Measurements from ENCODE around the gene BORCS8.
"Not testable (repeated sequence)": the region's sequence is repeated elsewhere in the genome, so short reads cannot be mapped to it uniquely, and the experiment has no call there.

The BORCS8 gene

GRCh38 chr19:19148504-19148903, 43.4 kb downstream of the BORCS8 start:
- DNase-seq (ENCODE audit: low spot score), result not testable (repeated sequence)

- no peak for DNase-seq (ENCODE audit: low spot score)
Observed at GRCh38 chr19:19147344-19147743, 44.6 kb downstream of the BORCS8 start.

- no peak for DNase-seq (ENCODE audit: low spot score)
Observed at GRCh38 chr19:19146865-19147264, 45.1 kb downstream of the BORCS8 start.

GRCh38 chr19:19145684-19146608, 46.0 kb downstream of the BORCS8 start:
- peak; percentile 51 for DNase-seq (ENCODE audit: low spot score)

GRCh38 chr19:19145281-19145680, 46.7 kb downstream of the BORCS8 start:
- no peak for DNase-seq (ENCODE audit: low spot score)

- DNase-seq (ENCODE audit: low spot score), result no peak
Observed at GRCh38 chr19:19142347-19142746, 49.6 kb downstream of the BORCS8 start.

DNA sequence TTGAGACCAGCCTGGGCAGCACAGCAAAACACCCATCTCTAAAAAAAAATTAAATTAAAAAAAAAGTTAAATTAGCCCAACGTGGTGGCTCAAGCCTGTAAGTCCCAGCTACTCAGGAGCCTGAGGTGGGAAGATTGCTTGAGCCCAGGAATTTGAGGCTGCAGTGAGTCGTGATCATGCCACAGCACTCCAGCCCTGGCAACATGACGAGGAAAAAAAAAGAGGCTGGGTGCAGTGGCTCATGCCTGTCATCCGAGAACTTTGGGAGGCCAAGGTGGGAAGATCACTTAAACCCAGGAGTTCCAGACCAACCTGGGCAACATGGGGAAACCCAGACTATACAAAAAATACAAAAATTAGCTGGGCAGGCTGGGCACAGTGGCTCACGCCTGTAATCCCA, 51.5 kb downstream of the BORCS8 start:
- DNase-seq (ENCODE audit: low spot score), result no peak

DNA sequence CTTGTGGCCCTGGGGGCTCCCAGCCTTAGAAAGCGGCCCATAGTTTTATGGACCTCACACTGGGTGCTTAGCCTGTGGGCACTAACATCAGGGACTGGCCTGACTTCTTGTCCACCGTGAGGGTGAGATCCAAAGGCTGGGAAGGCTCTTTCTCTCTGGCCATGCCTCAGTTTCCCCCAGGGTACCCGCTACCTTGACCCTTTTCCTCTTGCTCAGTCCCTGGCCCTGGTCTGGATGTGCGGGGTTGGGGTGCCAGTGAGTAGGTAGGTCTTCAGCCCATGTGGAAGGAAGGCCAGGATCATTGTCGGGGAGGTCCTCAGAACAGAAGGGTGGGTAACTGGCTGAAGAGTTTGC, 52.1 kb downstream of the BORCS8 start:
- no peak for DNase-seq (ENCODE audit: low spot score)

DNA sequence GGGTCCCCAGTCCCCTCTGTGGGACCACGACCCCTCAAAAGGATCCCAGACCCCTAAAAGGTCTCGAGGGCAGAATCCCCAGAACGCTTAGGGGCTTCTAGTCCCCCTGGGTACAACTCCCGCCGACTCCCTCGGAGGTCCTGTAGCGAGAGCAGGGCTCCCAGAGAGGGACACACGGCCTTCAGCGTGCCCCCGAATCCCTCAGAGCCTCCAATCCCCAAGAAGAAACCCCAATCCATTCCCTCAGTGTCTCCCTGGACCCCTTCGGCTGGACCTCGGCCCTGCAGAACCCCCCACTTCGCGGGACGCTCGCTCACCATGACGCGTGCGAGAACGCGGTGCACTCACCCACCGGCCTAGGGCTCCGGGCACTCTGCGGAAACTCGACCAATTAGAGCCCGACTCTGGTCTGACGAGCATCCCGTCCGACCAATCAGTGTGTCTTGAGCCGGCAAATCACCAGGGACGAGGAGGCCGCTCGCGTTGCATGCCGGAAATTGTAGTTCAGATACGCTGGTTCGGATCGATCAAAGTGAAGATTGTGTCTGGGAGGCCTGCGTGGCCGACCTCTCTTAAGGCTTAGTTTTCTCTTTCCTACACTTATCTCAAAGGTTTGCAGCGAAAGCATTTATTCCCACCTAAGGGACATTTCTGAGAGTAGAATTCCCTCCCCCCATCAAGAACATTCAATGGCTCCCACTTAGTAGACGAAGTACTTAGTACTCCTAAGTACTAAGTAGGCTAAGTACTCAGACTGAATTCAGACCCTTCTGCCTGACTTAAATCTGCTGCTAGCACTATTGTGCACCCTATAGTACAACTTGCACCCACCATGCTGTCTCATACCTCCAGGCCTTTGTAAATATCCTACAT, 53.6 kb downstream of the BORCS8 start, which contains the start of gene TMEM161A:
TMEM161A (minus strand) TSS at position 370 of the 873 bp plus-strand sequence; CDS start at position 320, 50 bp downstream.
- peak; percentile 97 for DNase-seq (ENCODE audit: low spot score)

DNA sequence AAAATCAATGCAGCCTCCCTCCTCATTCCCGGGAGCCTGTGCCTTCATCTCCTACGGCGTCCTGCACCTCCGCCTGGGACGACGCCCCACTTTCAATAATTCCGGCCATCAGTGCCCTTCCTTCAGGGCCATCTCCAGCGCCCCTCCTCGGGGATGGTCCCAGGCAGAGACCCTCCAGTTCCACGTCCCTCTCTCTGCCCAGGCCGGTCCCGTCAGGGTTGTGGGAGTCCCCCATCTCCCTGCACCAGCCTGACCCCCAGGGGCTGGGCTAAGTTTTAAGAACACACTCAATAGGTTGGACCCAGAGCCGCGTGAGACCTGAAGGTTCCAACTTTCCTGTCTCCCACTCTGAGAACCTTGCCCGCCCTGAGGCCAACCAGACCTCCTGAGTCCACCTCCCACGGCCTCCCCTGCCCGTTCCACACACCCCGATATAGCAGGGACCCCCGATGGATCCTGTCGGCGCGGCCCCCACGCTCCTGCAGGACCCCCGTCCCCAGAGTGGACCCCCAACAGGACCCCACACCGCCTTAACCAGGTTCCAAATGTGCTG, 54.3 kb downstream of the BORCS8 start:
- DNase-seq (ENCODE audit: low spot score), result no peak

GRCh38 chr19:19135713-19136112, 56.2 kb downstream of the BORCS8 start:
- not testable (repeated sequence) for DNase-seq (ENCODE audit: low spot score)

DNA sequence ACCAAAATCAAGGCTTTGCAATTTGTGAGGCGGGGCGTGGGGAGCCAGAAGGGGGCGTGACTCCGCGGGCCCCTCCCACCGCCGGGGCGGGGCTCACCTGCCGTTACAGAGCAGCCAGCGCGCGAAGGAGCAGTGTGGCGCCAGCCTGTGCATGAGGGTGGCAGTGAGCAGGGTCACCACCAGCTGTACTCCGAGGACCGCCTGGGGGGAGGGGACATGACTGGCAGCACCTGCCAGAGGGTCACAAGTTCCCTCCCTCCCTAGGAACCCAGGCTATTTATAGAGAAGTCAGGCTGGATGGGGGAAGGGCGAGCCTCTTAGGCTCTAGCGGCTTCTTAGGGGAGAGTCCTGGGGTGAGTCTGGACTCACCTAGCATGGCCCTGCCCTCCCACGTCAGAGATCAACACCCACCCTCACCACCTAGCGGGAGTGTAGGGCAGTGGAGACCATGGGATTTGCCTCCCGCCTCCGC, 57.2 kb downstream of the BORCS8 start:
- no peak for DNase-seq (ENCODE audit: low spot score)

GRCh38 chr19:19133985-19134384, 58.0 kb downstream of the BORCS8 start:
- DNase-seq (ENCODE audit: low spot score), result no peak

- DNase-seq (ENCODE audit: low spot score), result no peak
Observed at GRCh38 chr19:19132912-19133311, 59.0 kb downstream of the BORCS8 start.

GRCh38 chr19:19131989-19132388, 60.0 kb downstream of the BORCS8 start:
- DNase-seq (ENCODE audit: low spot score), result no peak
